Measurements from ENCODE around the gene MPHOSPH10.
"Not testable (repeated sequence)": the region's sequence is repeated elsewhere in the genome, so short reads cannot be mapped to it uniquely, and the experiment has no call there.

The MPHOSPH10 gene

GRCh38 chr2:71178836-71179235 is 48.4 kb downstream of the MPHOSPH10 start:
- not testable (repeated sequence) for FAIRE-seq

GRCh38 chr2:71181316-71181715 is 50.9 kb downstream of the MPHOSPH10 start:
- FAIRE-seq, result no peak

- not testable (repeated sequence) for FAIRE-seq
Measured at GRCh38 chr2:71183306-71184115, 53.1 kb downstream of the MPHOSPH10 start.

GRCh38 chr2:71186973-71187372 is 56.5 kb downstream of the MPHOSPH10 start:
- FAIRE-seq, result no peak

GRCh38 chr2:71187589-71187988 is 57.2 kb downstream of the MPHOSPH10 start:
- FAIRE-seq, result no peak

GRCh38 chr2:71190656-71191569 is 60.5 kb downstream of the MPHOSPH10 start:
- no peak for FAIRE-seq

- FAIRE-seq, result no peak
Measured at GRCh38 chr2:71191570-71191943, 61.1 kb downstream of the MPHOSPH10 start.

Data from colon (tissue), 2 donors.